ENCODE measurements around the gene RNF166. TPM values are rescaled to one million over a fixed set of nuclear protein-coding genes. Genes with fewer than 3 reads are reported as not detected.

Gene RNF166
- total and polyA plus RNA-seq, 2 of the 13 experiments (the other 11 are each of a cell fraction or from before 2014, with no cell fraction given): 21.4 to 23.0 TPM

DNA sequence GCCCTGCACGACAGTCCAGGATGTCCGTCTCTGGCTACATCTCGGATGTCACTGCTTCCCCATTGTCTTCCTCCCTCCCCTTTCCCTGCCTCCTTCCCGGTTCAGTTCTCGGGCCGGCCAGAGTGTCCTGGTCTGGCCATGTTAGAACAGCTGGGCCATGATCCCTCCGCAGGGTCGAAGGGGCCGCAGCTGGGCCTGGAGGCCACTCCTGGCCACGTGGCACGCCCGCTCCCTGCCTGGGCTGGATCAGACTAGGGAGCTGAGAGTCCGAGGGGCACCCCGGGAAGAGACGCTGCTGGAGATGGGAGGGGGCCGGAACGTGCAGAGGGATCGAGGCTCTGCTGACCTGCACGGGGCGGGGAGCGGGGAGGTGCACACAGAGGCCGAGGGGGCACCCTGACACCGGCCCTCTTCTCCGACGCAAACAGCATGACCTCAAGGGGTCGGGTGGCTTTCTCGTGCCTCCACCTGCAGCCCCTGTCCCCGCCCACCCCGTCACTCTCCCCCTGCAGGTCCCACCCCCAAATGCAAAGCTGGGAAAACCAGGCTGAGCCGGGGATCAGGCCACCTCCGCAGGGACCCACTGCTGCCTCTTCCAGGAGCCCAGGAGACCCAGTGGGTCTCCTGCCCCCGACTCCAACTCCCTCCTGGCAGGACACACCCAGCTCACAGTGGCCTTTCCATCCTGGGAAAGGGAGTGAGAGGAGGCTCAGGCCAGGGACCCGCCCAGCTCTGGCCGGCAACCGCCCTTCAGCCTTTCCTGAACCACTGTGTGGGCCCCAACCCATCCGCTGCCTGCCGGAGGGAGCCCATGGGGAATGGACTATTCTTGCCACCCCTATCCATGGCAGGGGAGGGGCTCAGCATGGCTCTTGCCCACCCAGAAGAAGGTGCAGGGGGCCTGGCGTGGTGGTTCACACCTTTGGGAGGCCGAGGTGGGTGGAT lies 38.6 kb upstream of the RNF166 start:
- H3K9ac ChIP-seq (ENCODE audit: insufficient read depth, low read depth, low read length): no peak overlapping the region
- no peak overlapping the region for H3K4me2 ChIP-seq (ENCODE audit: low read depth, low read length)
- no peak for DNase-seq (ENCODE audit: low spot score)
- intact Hi-C loops (cut with micrococcal nuclease; ENCODE audit: unreplicated experiment): loop anchor here (5.0 kb wide), 1 partner anchor 422 kb away; no protein-coding TSS in a partner anchor
- no peaks in the 10 kb centered on the region; a peak in 1 of 5 replicates for H3K27me3 ChIP-seq (ENCODE audit: control insufficient read depth in 1 of 2, insufficient read depth in 2 of 2, low read length in 2 of 2)
- H3K4me3 ChIP-seq (replicated peaks in 1 of 3; ENCODE audit: insufficient read depth in 1 of 3, low read depth in 2 of 3, low read length in 3 of 3): no peak overlapping the region
- POLR2A ChIA-PET: no interaction called here
- no peaks in the 10 kb centered on the region for H3K79me2 ChIP-seq (ENCODE audit: insufficient read depth, low read length)
- FAIRE-seq: no peak
- no peaks in the 10 kb centered on the region for H3K9me3 ChIP-seq (ENCODE audit: low read length)
- WGBS (ENCODE audit: low lambda C conversion rate): 92% methylated on average over 37 of the region's 39 CpGs
- H4K20me1 ChIP-seq (ENCODE audit: insufficient read depth, low read length): peaks cover 5% of the 10 kb centered on the region
- ATAC-seq: no peak
- TF ChIP-seq, protein P1, sequence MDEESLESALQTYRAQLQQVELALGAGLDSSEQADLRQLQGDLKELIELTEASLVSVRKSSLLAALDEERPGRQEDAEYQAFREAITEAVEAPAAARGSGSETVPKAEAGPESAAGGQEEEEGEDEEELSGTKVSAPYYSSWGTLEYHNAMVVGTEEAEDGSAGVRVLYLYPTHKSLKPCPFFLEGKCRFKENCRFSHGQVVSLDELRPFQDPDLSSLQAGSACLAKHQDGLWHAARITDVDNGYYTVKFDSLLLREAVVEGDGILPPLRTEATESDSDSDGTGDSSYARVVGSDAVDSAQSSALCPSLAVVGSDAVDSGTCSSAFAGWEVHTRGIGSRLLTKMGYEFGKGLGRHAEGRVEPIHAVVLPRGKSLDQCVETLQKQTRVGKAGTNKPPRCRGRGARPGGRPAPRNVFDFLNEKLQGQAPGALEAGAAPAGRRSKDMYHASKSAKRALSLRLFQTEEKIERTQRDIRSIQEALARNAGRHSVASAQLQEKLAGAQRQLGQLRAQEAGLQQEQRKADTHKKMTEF (CRISPR knock-in tag; IDR thresholded peaks at IDR 0.05): no peak
- no peak for TF ChIP-seq ZNF24 (IDR thresholded peaks at IDR 0.05)
- TF ChIP-seq, protein P2, sequence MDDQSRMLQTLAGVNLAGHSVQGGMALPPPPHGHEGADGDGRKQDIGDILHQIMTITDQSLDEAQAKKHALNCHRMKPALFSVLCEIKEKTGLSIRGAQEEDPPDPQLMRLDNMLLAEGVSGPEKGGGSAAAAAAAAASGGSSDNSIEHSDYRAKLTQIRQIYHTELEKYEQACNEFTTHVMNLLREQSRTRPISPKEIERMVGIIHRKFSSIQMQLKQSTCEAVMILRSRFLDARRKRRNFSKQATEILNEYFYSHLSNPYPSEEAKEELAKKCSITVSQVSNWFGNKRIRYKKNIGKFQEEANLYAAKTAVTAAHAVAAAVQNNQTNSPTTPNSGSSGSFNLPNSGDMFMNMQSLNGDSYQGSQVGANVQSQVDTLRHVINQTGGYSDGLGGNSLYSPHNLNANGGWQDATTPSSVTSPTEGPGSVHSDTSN (CRISPR knock-in tag; IDR thresholded peaks at IDR 0.05; ENCODE audit: borderline replicate concordance): no peak
- TF ChIP-seq CREM (IDR thresholded peaks at IDR 0.05): no peak
- TF ChIP-seq CREM (CRISPR knock-in tag; IDR thresholded peaks at IDR 0.05): no peak
- TF ChIP-seq YY1 (IDR thresholded peaks at IDR 0.05; ENCODE audit: insufficient read depth, insufficient replicate concordance, low read depth, low read length): no peak
- no peak for TF ChIP-seq ZFY (CRISPR knock-in tag; IDR thresholded peaks at IDR 0.05)
- TF ChIP-seq AGO2 (optimal IDR thresholded peaks at IDR 0.05; ENCODE audit: low read depth, low read length): peak; percentile 5
- TF ChIP-seq ZNF557 (CRISPR knock-in tag; IDR thresholded peaks at IDR 0.05): no peak
- no peak for TF ChIP-seq ZBTB7A (CRISPR knock-in tag; IDR thresholded peaks at IDR 0.05)
- TF ChIP-seq ZNF292 (CRISPR knock-in tag; IDR thresholded peaks at IDR 0.05; ENCODE audit: borderline replicate concordance, low read depth): no peak
- TF ChIP-seq ZNF530 (CRISPR knock-in tag; IDR thresholded peaks at IDR 0.05; ENCODE audit: low read depth): 0 out of 2 replicates have a peak, but pooled peaks have one; percentile 2
- H3K36me3 ChIP-seq (replicated peaks in 1 of 2; ENCODE audit: control insufficient read depth in 1 of 2, insufficient read depth in 2 of 2, low read length in 2 of 2): peaks cover 23 to 35% of the 10 kb centered on the region in 2 experiments; a peak in 4 of 5 replicates
- in situ Hi-C loops (cut with HindIII; ENCODE audit: extremely low pct_ligation_motif_present, low pct_unique_long_range_greater_than_20kb): no loop called here
- no peak overlapping the region for H2AFZ ChIP-seq (ENCODE audit: low read length)
- CTCF ChIA-PET (ENCODE audit: low intra/inter-chr PET ratio, low total read pairs): interaction anchor here (1.6 to 2.0 kb wide), 2 partner anchors 41 to 422 kb away, joined by 8 to 10 read pairs; partner anchors contain the start of gene PIEZO1
- H3K27ac ChIP-seq (ENCODE audit: extremely low read length, insufficient read depth, low read length): no peak overlapping the region
- no TSS peak for BruUV-seq (replicated peaks)
- no peaks in the 10 kb centered on the region for H3K4me1 ChIP-seq (ENCODE audit: insufficient read depth, low read length)
